Neural progenitor cell (in vitro differentiated cells): ENCODE data around the gene PLEKHA1. TPM values are rescaled to one million over a fixed set of nuclear protein-coding genes. Genes with fewer than 3 reads are reported as not detected.

Experiments used
- DNase-seq: peaks from one replicate; pipeline ENCODE4 v3.0.0-alpha.2; 2016; ENCODE audit warnings: low spot score
- H2AFZ ChIP-seq: fragments of 200-600 bp; sonication (generic); replicated peaks from 2 replicates; pipeline ENCODE4 v1.6.1; 2016; ENCODE audit warnings: antibody characterized with exemption
- H3F3A ChIP-seq: fragments of 200-600 bp; sonication (generic); 2 replicates; pipeline ENCODE4 v1.6.1; 2016; ENCODE audit warnings: antibody characterized with exemption, low read depth
- H3K27ac ChIP-seq: fragments of 200-600 bp; sonication (generic); 2 replicates; pipeline ENCODE4 v1.5.1; 2016; ENCODE audit warnings: mild to moderate bottlenecking
- H3K27me3 ChIP-seq: fragments of 200-600 bp; sonication (generic); 2 replicates; pipeline ENCODE4 v1.6.1; 2016; ENCODE audit warnings: mild to moderate bottlenecking, moderate library complexity
- H3K36me3 ChIP-seq: fragments of 200-600 bp; sonication (generic); 2 replicates; pipeline ENCODE4 v1.5.1; 2016
- H3K4me1 ChIP-seq: fragments of 200-600 bp; sonication (generic); 2 replicates; pipeline ENCODE4 v1.6.1; 2016; ENCODE audit warnings: mixed run types
- H3K4me2 ChIP-seq: fragments of 200-600 bp; sonication (generic); 2 replicates; pipeline ENCODE4 v1.6.1; 2016
- H3K4me3 ChIP-seq: fragments of 200-600 bp; sonication (generic); 2 replicates; pipeline ENCODE4 v1.5.1; 2016
- H3K79me2 ChIP-seq: fragments of 200-600 bp; sonication (generic); 2 replicates; pipeline ENCODE4 v1.6.1; 2016; ENCODE audit warnings: low read depth
- H3K9ac ChIP-seq: fragments of 200-600 bp; sonication (generic); 2 replicates; pipeline ENCODE4 v1.6.1; 2016
- H3K9me3 ChIP-seq: fragments of 200-600 bp; sonication (generic); 2 replicates; pipeline ENCODE4 v1.5.1; 2016; ENCODE audit warnings: low read depth
- H4K20me1 ChIP-seq: fragments of 200-600 bp; sonication (generic); 2 replicates; pipeline ENCODE4 v1.6.1; 2016; ENCODE audit warnings: low read depth
- H3K27ac Mint-ChIP-seq: 3 replicates; pipeline ENCODE4 v1.8.0; 2021; ENCODE audit warnings: mixed read lengths
- H3K27me3 Mint-ChIP-seq: 2 replicates; pipeline ENCODE4 v1.8.0; 2022; ENCODE audit warnings: low read depth, mild to moderate bottlenecking, inconsistent platforms, moderate library complexity, mixed read lengths; ENCODE audit not compliant: insufficient read depth
- H3K36me3 Mint-ChIP-seq: 3 replicates; pipeline ENCODE4 v1.8.0; 2021; ENCODE audit warnings: mixed read lengths
- H3K4me1 Mint-ChIP-seq: 3 replicates; pipeline ENCODE4 v1.8.0; 2021; ENCODE audit warnings: mixed read lengths
- H3K4me3 Mint-ChIP-seq: 3 replicates; pipeline ENCODE4 v1.8.0; 2021; ENCODE audit warnings: mild to moderate bottlenecking, moderate library complexity, mixed read lengths
- H3K9me3 Mint-ChIP-seq: 3 replicates; pipeline ENCODE4 v1.8.0; 2020; ENCODE audit warnings: mixed read lengths
- CTCF ChIP-seq: fragments of 200-600 bp; sonication (generic); IDR thresholded peaks from 2 replicates; pipeline ENCODE4 v1.5.1; 2017; ENCODE audit warnings: antibody characterized with exemption, mild to moderate bottlenecking
- EZH2 ChIP-seq: fragments of 200-600 bp; sonication (generic); IDR thresholded peaks from 2 replicates; pipeline ENCODE4 v1.6.1; 2017; ENCODE audit warnings: antibody characterized with exemption, mild to moderate bottlenecking, moderate library complexity
- EZH2phosphoT487 ChIP-seq: fragments of 200-600 bp; sonication (generic); IDR thresholded peaks from 2 replicates; pipeline ENCODE4 v1.6.1; 2017; ENCODE audit warnings: antibody characterized with exemption
- total RNA-seq: library from RNA; depleted of rRNA; stranded (reverse); fragments of >200 nt; gene quantifications from 2 replicates; pipeline ENCODE4 v1.2.3, GENCODE V29; 2015; ENCODE audit warnings: low replicate concordance

PLEKHA1 gene
- total RNA-seq, 1 donor from 2014 or later: 79.1 TPM

DNA sequence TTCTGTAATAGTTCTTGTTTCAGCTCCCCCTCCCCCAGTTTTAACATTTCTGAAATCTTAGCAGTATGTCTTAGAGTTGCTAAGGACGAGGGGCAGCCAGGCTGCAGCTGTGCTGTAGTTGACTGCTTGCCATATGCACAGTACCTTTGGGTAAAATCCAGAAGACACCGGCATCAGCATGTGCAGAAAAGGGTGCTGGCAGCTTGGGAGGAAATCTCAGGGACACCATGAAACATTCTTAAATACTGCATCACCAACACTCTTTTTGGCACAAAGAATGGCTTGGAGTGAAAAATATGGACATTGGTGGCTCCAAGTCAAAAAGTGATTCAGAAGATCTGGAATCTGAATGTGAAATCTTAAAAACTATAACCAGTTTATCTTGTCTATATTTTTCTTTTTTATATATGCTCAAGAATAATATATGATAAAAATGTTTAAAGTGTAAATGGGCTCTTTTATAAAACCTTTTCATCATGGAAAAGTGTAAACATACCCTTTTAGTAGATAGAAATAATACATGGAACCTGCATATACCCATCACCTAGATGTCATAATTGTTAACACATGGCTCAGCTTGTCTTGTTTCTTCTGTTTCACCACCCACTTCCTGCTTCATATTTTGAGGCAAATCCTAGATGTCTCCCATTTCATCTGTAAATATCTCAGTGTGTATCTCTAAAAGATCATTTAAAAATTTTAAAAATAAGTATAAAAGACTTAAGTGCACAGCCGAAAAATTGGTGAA lies 45.5 kb downstream of the PLEKHA1 start:
- Histone ChIP-seq H3K27me3 (no peaks in the 10 kb centered on the region), H2AFZ (no peak overlapping the region), H3K79me2 (no peaks in the 10 kb centered on the region), H3K9me3 (no peaks in the 10 kb centered on the region), H3K27ac (no peak overlapping the region), H3K36me3 (peaks cover 6% of the 10 kb centered on the region), H4K20me1 (no peaks in the 10 kb centered on the region), H3F3A (no peaks in the 10 kb centered on the region), H3K9ac (no peak overlapping the region), H3K4me2 (no peak overlapping the region), H3K4me3 (no peak overlapping the region), H3K4me1 (no peaks in the 10 kb centered on the region)
- Mint-ChIP-seq H3K9me3 (no peaks in the 10 kb centered on the region), H3K27me3 (no peaks in the 10 kb centered on the region), H3K36me3 (peaks cover 7% of the 10 kb centered on the region), H3K27ac (no peak overlapping the region), H3K4me3 (no peak overlapping the region), H3K4me1 (peaks cover 11% of the 10 kb centered on the region)
- no peak for TF ChIP-seq EZH2
- TF ChIP-seq EZH2phosphoT487: no peak
- TF ChIP-seq CTCF: no peak
- DNase-seq: no peak

DNA sequence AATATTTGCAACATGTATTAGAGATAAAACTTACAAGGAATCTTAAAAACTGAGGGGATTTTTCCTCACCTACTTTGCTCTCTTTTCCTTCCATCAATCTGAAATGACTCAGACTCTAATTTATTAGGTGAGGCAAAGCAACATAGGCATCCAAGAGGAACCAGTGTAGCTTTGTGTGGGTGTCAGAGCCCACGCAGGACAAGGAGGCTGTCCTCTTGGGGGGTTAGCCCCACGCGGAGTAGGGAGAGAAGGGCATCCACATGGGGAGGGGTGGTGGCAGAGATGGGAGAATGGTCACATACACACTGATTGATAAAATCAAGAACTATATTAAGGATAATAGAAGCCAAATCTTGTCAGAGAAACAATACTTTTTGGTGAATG lies 46.1 kb downstream of the PLEKHA1 start:
- H3K79me2 ChIP-seq: no peaks in the 10 kb centered on the region
- H3K9me3 ChIP-seq: no peaks in the 10 kb centered on the region
- Mint-ChIP-seq H3K36me3 (peaks cover 7% of the 10 kb centered on the region), H3K4me3 (no peak overlapping the region), H3K27ac (no peak overlapping the region), H3K9me3 (no peaks in the 10 kb centered on the region), H3K4me1 (peaks cover 11% of the 10 kb centered on the region), H3K27me3 (no peaks in the 10 kb centered on the region)
- no peaks in the 10 kb centered on the region for H3K4me1 ChIP-seq
- no peak overlapping the region for H2AFZ ChIP-seq
- H3K27ac ChIP-seq: no peak overlapping the region
- no peak overlapping the region for H3K4me3 ChIP-seq
- no peaks in the 10 kb centered on the region for H3K27me3 ChIP-seq
- no peaks in the 10 kb centered on the region for H3F3A ChIP-seq
- no peaks in the 10 kb centered on the region for H4K20me1 ChIP-seq
- peaks cover 6% of the 10 kb centered on the region for H3K36me3 ChIP-seq
- H3K4me2 ChIP-seq: no peak overlapping the region
- TF ChIP-seq EZH2: no peak
- no peak for TF ChIP-seq EZH2phosphoT487
- TF ChIP-seq CTCF: no peak
- no peak for DNase-seq
- H3K9ac ChIP-seq: no peak overlapping the region

DNA sequence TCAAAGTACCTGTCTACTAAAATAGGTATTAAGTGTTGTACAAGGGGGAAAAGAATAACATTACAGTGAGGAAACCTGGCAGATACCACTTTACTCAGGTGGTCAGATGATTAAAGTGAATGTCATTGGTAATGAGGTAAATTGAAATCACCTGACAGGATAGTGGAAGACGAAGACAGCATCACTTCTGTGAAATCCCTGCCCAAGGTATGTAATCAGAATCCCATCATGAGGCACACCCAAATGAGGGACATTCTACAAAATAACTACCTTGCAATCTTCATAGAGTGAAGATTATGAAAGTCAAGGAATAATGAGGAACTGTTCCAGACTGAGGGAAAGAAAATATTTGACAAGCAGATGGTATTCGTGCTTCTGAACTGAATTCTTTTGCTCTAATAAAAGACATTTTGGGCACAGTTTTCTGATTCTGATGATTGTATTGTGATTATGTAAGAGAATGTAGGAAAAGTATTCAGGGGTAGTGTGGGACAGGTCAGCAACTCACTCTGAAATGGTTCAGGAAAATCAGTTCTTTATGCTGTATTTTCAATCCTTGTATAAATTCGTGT lies 46.6 kb downstream of the PLEKHA1 start:
- Histone ChIP-seq H3K27me3 (no peaks in the 10 kb centered on the region), H3K9me3 (no peaks in the 10 kb centered on the region), H3K36me3 (peaks cover 6% of the 10 kb centered on the region), H3K27ac (no peak overlapping the region), H3K9ac (no peak overlapping the region), H3F3A (no peaks in the 10 kb centered on the region), H3K79me2 (no peaks in the 10 kb centered on the region), H3K4me2 (no peak overlapping the region), H4K20me1 (no peaks in the 10 kb centered on the region), H3K4me3 (no peak overlapping the region), H2AFZ (no peak overlapping the region), H3K4me1 (no peaks in the 10 kb centered on the region)
- H3K4me3 Mint-ChIP-seq: no peak overlapping the region
- H3K4me1 Mint-ChIP-seq: peaks cover 11% of the 10 kb centered on the region
- TF ChIP-seq EZH2phosphoT487 (no peak), CTCF (no peak), EZH2 (no peak)
- H3K27ac Mint-ChIP-seq: no peak overlapping the region
- H3K27me3 Mint-ChIP-seq: no peaks in the 10 kb centered on the region
- H3K9me3 Mint-ChIP-seq: no peaks in the 10 kb centered on the region
- no peak for DNase-seq
- peaks cover 2% of the 10 kb centered on the region for H3K36me3 Mint-ChIP-seq
